ENCODE measurements around the gene DUSP23. TPM values are rescaled to one million over a fixed set of nuclear protein-coding genes. Genes with fewer than 3 reads are reported as not detected.
A peak's percentile ranks its signal among the peaks of the same experiment; 100 is the strongest.

Gene DUSP23
- total RNA-seq = 6.3 TPM

- H3K4me3 ChIP-seq (ENCODE audit: low read length) = peak within 1 kb of the TSS; percentile 60
- peaks cover 16% of the 10 kb centered on the region for H3K4me1 ChIP-seq (ENCODE audit: insufficient read depth, low read length)
- no peaks in the 10 kb centered on the region for H3K27me3 ChIP-seq (ENCODE audit: insufficient read depth, low read length)
Measured at GRCh38 chr1:159780583-159781582, at the start of gene DUSP23. Gene DUSP23 (plus strand): TSS chr1:159780962. CDS start chr1:159781101, 139 bp downstream.

GRCh38 chr1:159737238-159737916 lies 43.4 kb upstream of the DUSP23 start:
- Histone ChIP-seq H3K4me3 (ENCODE audit: low read length) (no peak overlapping the region), H3K4me1 (ENCODE audit: insufficient read depth, low read length) (no peaks in the 10 kb centered on the region), H3K27me3 (ENCODE audit: insufficient read depth, low read length) (no peaks in the 10 kb centered on the region), H3K9me3 (ENCODE audit: low read depth, low read length) (no peaks in the 10 kb centered on the region)

More at GRCh38 chr1:159780583-159781582, at the start of gene DUSP23:
- H3K9me3 ChIP-seq (ENCODE audit: low read depth, low read length) = no peaks in the 10 kb centered on the region

- Histone ChIP-seq H3K9me3 (ENCODE audit: low read depth, low read length) (no peaks in the 10 kb centered on the region), H3K27me3 (ENCODE audit: insufficient read depth, low read length) (peaks cover 4% of the 10 kb centered on the region), H3K4me1 (ENCODE audit: insufficient read depth, low read length) (no peaks in the 10 kb centered on the region), H3K4me3 (ENCODE audit: low read length) (no peak overlapping the region)
Measured at GRCh38 chr1:159743651-159744410, 36.9 kb upstream of the DUSP23 start.

GRCh38 chr1:159746666-159747065 lies 34.1 kb upstream of the DUSP23 start:
- no peak overlapping the region for H3K4me3 ChIP-seq (ENCODE audit: low read length)
- peaks cover 4% of the 10 kb centered on the region for H3K27me3 ChIP-seq (ENCODE audit: insufficient read depth, low read length)
- no peaks in the 10 kb centered on the region for H3K4me1 ChIP-seq (ENCODE audit: insufficient read depth, low read length)
- H3K9me3 ChIP-seq (ENCODE audit: low read depth, low read length) = no peaks in the 10 kb centered on the region

GRCh38 chr1:159748370-159748769 lies 32.4 kb upstream of the DUSP23 start:
- no peak overlapping the region for H3K4me3 ChIP-seq (ENCODE audit: low read length)

GRCh38 chr1:159749630-159750029 lies 31.1 kb upstream of the DUSP23 start:
- no peaks in the 10 kb centered on the region for H3K27me3 ChIP-seq (ENCODE audit: insufficient read depth, low read length)
- H3K9me3 ChIP-seq (ENCODE audit: low read depth, low read length) = no peaks in the 10 kb centered on the region
- H3K4me1 ChIP-seq (ENCODE audit: insufficient read depth, low read length) = no peaks in the 10 kb centered on the region
- H3K4me3 ChIP-seq (ENCODE audit: low read length) = no peak overlapping the region

More at GRCh38 chr1:159748370-159748769, 32.4 kb upstream of the DUSP23 start:
- Histone ChIP-seq H3K9me3 (ENCODE audit: low read depth, low read length) (no peaks in the 10 kb centered on the region), H3K4me1 (ENCODE audit: insufficient read depth, low read length) (no peaks in the 10 kb centered on the region), H3K27me3 (ENCODE audit: insufficient read depth, low read length) (peaks cover 4% of the 10 kb centered on the region)

GRCh38 chr1:159750621-159751020 lies 30.1 kb upstream of the DUSP23 start:
- peaks cover 3% of the 10 kb centered on the region for H3K4me1 ChIP-seq (ENCODE audit: insufficient read depth, low read length)
- no peaks in the 10 kb centered on the region for H3K9me3 ChIP-seq (ENCODE audit: low read depth, low read length)
- H3K4me3 ChIP-seq (ENCODE audit: low read length) = no peak overlapping the region
- no peaks in the 10 kb centered on the region for H3K27me3 ChIP-seq (ENCODE audit: insufficient read depth, low read length)

- Histone ChIP-seq H3K4me3 (ENCODE audit: low read length) (no peak overlapping the region), H3K27me3 (ENCODE audit: insufficient read depth, low read length) (no peaks in the 10 kb centered on the region), H3K4me1 (ENCODE audit: insufficient read depth, low read length) (peaks cover 7% of the 10 kb centered on the region), H3K9me3 (ENCODE audit: low read depth, low read length) (no peaks in the 10 kb centered on the region)
Measured at GRCh38 chr1:159751031-159751430, 29.7 kb upstream of the DUSP23 start.

GRCh38 chr1:159752135-159752580 lies 28.6 kb upstream of the DUSP23 start:
- peaks cover 15% of the 10 kb centered on the region for H3K4me1 ChIP-seq (ENCODE audit: insufficient read depth, low read length)
- H3K27me3 ChIP-seq (ENCODE audit: insufficient read depth, low read length) = no peaks in the 10 kb centered on the region
- no peaks in the 10 kb centered on the region for H3K9me3 ChIP-seq (ENCODE audit: low read depth, low read length)
- H3K4me3 ChIP-seq (ENCODE audit: low read length) = no peak overlapping the region

GRCh38 chr1:159753386-159753785 lies 27.4 kb upstream of the DUSP23 start:
- no peaks in the 10 kb centered on the region for H3K9me3 ChIP-seq (ENCODE audit: low read depth, low read length)

GRCh38 chr1:159755451-159756007 lies 25.2 kb upstream of the DUSP23 start:
- Histone ChIP-seq H3K4me3 (ENCODE audit: low read length) (no peak overlapping the region), H3K27me3 (ENCODE audit: insufficient read depth, low read length) (no peaks in the 10 kb centered on the region), H3K4me1 (ENCODE audit: insufficient read depth, low read length) (peaks cover 15% of the 10 kb centered on the region), H3K9me3 (ENCODE audit: low read depth, low read length) (no peaks in the 10 kb centered on the region)

More at GRCh38 chr1:159753386-159753785, 27.4 kb upstream of the DUSP23 start:
- Histone ChIP-seq H3K27me3 (ENCODE audit: insufficient read depth, low read length) (no peaks in the 10 kb centered on the region), H3K4me3 (ENCODE audit: low read length) (no peak overlapping the region), H3K4me1 (ENCODE audit: insufficient read depth, low read length) (peaks cover 15% of the 10 kb centered on the region)

- Histone ChIP-seq H3K4me1 (ENCODE audit: insufficient read depth, low read length) (peaks cover 15% of the 10 kb centered on the region), H3K27me3 (ENCODE audit: insufficient read depth, low read length) (no peaks in the 10 kb centered on the region)
Measured at GRCh38 chr1:159756397-159756796, 24.4 kb upstream of the DUSP23 start.

GRCh38 chr1:159763686-159764085 lies 17.1 kb upstream of the DUSP23 start:
- Histone ChIP-seq H3K4me3 (ENCODE audit: low read length) (no peak overlapping the region), H3K9me3 (ENCODE audit: low read depth, low read length) (no peaks in the 10 kb centered on the region), H3K4me1 (ENCODE audit: insufficient read depth, low read length) (no peaks in the 10 kb centered on the region), H3K27me3 (ENCODE audit: insufficient read depth, low read length) (no peaks in the 10 kb centered on the region)

More at GRCh38 chr1:159756397-159756796, 24.4 kb upstream of the DUSP23 start:
- Histone ChIP-seq H3K9me3 (ENCODE audit: low read depth, low read length) (no peaks in the 10 kb centered on the region), H3K4me3 (ENCODE audit: low read length) (no peak overlapping the region)

- no peaks in the 10 kb centered on the region for H3K4me1 ChIP-seq (ENCODE audit: insufficient read depth, low read length)
- no peak overlapping the region for H3K4me3 ChIP-seq (ENCODE audit: low read length)
- H3K9me3 ChIP-seq (ENCODE audit: low read depth, low read length) = no peaks in the 10 kb centered on the region
- H3K27me3 ChIP-seq (ENCODE audit: insufficient read depth, low read length) = no peaks in the 10 kb centered on the region
Measured at GRCh38 chr1:159765806-159766205, 15.0 kb upstream of the DUSP23 start.

Measured in mononuclear cell (primary cell).